Muscle of arm (tissue), 12 donors: ENCODE data around the gene DYNC1LI1. TPM values are rescaled to one million over a fixed set of nuclear protein-coding genes. Genes with fewer than 3 reads are reported as not detected.

Source experiments
- DNase-seq: peaks from one replicate; pipeline ENCODE4 v3.0.0-alpha.2; 2013
- polyA plus RNA-seq, 12 donors: library from polyadenylated mRNA; unstranded; fragments of 120-200 nt; gene quantifications; one replicate each; pipeline ENCODE4 v1.2.1, GENCODE V29; 2013; ENCODE audit not compliant: insufficient read length in 12 of 12

DYNC1LI1 gene
- polyA plus RNA-seq, 12 donors: 30.3 to 49.5 (median 38.1) TPM; not detected in 1

DNA sequence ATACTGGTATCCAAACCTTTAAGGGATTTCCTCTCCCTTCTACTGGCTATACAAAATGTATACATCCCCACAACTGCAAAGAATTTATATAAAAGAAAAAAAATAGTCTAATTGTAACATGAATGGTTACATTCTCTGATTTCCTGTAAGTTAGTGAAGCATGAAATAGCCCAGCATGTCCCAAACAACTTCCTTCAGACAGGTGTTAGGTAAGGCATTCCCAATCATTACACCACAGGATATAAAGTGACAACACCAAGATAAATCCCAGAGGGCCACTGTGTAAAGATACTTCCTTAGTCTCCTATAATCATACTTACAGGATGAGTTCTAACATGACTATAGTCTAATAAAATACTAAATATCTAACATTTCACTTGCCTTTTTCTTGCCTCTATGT lies 75.6 kb downstream of the DYNC1LI1 start:
- no peak for DNase-seq

DNA sequence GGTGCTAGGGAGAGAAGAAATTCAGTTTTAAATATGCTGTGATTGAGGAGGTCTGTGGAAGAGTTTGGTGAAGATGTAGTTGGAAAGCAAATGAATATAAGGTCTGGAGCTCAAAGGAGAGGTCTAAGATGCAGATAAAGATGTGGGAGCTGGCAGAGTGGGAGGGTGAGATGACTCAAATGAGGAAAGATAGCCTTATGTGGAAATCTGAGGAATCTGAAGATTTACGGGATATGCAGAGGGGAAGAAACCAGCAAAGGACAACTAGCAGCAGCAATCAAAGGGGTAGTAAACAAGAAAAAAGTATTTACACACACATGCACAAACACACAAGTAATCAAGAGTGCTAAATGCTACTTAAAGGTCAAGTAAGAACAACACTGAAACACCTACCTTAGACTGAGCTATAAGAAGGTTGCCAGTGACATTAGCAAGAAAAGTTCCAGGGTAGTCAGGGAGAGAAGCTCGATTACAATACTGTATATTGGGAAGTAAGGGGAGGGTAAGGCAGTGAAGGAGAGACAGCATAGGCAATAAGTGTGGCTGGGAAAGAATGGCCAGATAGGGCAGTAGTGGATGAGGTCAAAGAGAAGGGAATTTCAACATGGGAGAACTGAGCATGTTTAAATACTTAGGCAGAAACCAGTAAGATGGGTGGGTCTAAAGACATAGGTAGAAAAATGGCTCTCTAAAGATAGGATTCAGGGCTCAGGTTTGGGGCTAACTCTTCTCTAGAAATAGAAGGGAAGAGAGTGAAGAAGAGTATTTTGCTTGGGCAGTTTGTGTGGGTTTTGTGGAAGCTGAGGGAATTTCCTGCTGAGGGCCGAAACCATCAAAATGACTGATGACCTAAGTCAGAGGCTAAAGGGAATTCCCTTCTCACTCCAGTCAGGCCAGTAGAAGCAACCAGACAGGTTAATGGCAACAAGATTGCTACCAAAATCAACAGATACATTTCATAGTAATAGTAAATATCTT lies 76.9 kb downstream of the DYNC1LI1 start:
- no peak for DNase-seq

DNA sequence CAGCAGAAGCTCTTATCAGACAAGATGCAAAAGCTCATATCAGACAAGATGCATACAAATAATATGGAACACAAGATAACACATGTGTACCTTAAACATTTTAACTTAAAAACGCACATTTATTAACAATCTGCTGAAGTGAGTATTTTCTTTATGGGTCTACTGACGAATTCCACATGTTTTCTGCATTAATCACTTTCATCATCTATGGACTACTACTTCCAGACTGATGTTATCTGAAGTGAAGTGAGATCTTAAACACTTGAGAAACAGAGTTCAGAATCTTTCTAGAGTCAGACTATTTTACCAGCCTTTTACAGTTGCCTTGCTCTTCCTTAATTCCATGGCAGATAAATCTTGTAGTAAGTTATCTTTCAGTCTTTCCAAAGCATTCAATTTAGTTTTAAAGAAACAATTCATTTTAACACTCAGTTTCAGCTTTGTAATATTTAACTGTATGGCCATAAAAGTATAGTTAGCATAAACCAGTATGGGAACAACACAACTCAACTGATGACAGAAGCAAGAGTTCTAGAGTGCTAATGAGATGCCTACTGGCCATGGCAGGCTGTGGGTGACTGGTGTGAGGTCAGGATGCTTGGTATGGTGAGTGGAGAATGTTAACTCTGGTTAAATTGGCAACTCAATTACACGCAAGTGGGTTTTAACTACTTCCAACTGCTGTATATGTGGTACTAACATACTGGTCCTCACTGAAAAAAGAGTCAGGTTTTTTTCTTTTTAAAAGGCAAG lies 77.8 kb downstream of the DYNC1LI1 start:
- DNase-seq: no peak

DNA sequence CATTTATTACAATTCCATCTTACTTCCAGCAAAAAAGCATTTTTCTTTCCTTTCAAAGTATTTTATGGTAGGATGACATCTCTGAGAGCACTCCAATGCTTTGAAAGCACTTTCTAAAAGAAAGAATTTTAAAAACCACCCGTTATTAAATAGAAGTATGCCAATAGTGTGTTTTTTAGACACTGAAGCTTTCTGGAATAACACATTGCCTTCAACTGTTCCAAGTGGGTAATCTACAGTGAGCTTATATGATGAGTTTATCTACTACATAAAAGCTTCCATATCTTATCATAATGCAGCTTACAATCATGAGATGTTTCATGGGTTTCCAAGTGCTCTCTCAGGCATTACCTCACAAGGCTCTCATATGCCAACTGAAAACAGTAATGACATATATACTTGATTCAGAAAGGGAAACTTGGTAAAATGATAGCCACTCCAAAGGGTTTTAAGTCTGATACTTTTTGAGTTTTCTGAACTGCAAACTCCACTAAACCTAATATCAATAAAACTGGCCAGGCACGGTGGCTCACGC lies 82.1 kb downstream of the DYNC1LI1 start:
- no peak for DNase-seq

DNA sequence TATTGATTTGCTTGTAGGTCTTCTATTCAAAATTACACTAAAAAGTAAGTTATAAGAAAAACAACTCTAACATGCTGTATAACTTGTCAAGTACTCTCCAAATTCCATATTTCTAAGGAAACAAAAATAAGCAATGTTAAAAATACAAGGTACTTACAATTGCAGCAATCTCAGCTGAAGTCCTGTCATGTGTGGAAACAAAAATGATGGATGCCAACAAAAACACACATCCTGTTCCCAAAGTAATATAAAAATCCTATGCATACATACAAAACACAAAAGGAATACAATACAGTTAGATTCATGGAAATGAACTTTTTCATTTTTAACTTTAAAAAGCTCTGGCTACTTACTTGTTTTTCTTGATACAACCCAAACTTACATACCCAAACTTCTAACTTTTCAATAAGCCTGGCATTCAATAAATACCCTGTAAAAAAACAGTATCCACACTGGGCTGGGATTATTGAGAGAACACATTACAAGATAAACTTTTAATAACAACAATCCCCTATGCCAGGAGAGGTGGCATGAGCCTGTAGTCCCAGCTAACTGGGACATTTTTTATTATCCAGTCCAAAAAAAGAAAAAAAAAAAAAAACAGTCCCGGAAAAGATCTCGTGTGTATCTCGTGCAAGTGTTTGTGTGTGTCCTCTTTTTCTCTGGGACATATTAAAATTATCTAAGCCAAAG lies 82.7 kb downstream of the DYNC1LI1 start:
- no peak for DNase-seq

DNA sequence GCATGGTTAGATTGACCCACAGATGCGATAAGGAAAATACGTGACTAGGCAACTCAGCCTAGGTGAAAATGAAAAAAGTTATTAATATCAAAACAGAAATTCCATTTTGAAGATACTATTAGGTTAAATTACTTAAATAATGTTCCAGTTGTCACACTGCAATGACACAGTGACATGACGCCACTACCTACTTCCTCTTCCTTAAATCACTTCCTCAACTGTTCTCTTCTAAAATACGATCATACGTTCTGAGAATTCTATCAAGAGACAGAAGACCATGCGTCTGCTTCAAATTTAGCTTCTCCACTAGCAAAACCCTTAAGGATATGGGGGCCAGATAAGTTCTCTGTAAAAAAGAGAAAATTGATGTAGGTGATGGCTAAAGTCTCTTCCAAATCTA lies 86.2 kb downstream of the DYNC1LI1 start:
- no peak for DNase-seq

DNA sequence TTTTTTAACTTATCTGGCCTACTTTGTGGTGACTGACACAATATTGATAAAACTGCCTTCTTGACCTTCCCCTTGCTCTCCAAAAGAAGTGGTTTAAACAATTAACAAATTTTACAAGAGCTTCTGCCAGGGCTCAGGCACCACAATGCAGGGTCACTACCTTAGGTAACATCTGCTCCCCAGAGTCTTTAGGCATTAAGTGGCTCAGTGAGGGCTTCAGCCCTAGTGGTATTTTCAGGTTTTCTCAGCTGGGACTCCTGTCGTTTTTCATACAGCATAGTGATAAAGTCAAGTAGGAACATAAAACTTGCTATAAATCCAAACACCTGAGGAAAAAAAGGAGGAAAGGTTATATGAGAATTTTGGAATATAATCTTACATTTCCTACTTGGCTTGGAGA lies 86.9 kb downstream of the DYNC1LI1 start:
- DNase-seq: no peak

DNA sequence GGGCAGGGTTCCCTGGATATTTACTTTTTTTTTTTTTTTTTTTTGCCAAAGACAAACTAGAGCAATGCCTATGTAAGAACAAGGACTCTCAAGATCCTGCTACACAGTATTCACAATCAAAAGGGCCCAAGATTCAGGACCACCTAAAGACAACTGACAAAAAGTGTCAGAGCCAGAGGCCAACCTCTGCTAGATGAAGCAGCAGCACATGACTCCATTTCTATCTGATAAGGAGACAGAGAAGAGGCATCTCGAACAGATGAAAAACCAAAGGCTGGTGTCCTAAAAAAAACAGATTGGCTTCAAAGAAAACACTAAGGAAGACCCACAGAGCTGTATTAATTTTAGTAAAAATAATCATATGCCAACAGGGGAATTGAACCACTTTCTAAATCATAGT lies 88.0 kb downstream of the DYNC1LI1 start:
- no peak for DNase-seq

DNA sequence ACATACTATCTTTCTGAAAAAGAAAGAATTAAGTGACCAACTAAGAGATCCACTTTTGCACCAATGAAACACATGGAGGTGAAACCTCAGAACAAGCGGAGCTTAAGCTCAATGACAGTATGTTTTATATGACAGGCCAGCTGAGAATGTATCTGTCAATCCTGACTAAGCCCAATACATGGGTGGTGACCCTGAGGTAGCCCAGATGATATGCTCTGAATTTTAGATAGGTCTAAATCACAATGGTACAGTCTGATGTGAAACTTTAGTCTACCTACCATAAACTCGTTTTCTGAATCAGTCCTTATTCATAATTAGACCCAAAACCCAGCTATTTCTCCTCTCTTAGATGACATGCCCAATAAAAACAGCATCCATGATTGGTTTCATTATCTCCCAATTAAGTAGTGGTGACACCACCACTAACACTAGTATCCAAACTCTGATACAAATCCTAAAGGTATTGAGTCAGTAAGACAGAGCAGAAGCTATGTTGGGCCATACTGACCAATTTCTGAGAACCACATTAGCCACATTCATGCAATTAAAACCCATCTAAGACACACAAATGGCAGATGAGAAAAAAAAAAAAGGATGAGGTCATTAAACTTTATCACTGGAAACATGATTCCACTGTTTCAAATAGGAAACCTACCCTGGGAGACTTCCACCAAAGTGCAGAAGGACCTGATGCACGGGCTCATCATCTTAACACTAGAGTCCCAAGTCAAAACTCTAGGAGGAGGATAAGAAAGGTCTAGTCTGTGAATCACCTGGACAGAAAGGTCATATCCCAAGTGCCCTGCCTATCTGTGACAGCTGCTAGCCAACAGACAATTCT lies 88.6 kb downstream of the DYNC1LI1 start:
- DNase-seq: no peak

DNA sequence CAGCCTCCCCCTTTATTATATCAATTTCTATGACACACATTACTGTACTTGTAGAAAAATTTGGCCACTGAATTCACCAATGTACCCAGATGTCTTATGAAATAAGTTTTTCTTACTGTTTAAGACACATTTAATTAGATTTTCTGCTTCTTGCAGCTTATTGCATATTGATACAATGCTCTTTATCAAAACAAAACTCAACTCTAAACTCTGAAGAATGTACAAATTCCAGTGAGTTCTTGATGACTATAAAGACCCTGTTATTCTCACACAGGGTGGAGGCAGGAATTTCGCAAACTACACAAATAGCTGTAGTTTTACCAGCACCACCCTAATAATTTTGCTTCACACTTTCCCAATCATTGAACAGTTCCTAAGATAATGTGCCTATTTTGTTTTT lies 90.1 kb downstream of the DYNC1LI1 start:
- DNase-seq: no peak

Other genes with a start within 250 kb of the DYNC1LI1 start
- gene CMTM7, start 179.0 kb downstream of the DYNC1LI1 start, polyA plus RNA-seq: 10 to 100 TPM in 11 of 12 donors, not detected in 1; 11.7 to 30.2 (median 17.4) TPM
- 100 to 1,000 TPM in 1 of 12 donors, 10 to 100 TPM in 11; 20.3 to 110 (median 31.2) TPM for gene CMTM6, start 68.0 kb downstream of the DYNC1LI1 start, polyA plus RNA-seq
- gene CNOT10, start 114.3 kb upstream of the DYNC1LI1 start, polyA plus RNA-seq: 10 to 100 TPM in 11 of 12 donors, not detected in 1; 21.5 to 40.5 (median 28.7) TPM
- 1 to 10 TPM in 2 of 12 donors, under 1 TPM in 9, not detected in 1; 0.08 to 3.8 (median 0.24) TPM for gene TRIM71, start 247.1 kb upstream of the DYNC1LI1 start, polyA plus RNA-seq